Endothelial cell of umbilical vein (primary cell): Measurements from ENCODE around the gene ALOX5. TPM values are rescaled to one million over a fixed set of nuclear protein-coding genes. Genes with fewer than 3 reads are reported as not detected.

Experiments
- BruUV-seq: library from RNA; stranded (reverse); fragments of 400-500 nt; replicated peaks from 2 replicates; lab custom pipeline; 2021; lab: Mats Ljungman, UMichigan
- CTCF ChIA-PET: fragments of 300-600, 350-600 bp; sonication (Branson Sonifier 250); formaldehyde crosslinking; loops from one replicate; lab custom pipeline; 2021; ENCODE audit warnings: antibody characterized with exemption, inconsistent platforms; lab: Charles Lee
- POLR2A ChIA-PET: fragments of 300-600, 350-600 bp; sonication (Branson Sonifier 250); formaldehyde crosslinking; loops from one replicate; lab custom pipeline; 2021; ENCODE audit warnings: antibody characterized with exemption, inconsistent platforms; lab: Charles Lee
- DNase-seq: peaks from one replicate; pipeline ENCODE4 v3.0.0-alpha.2; 2011; ENCODE audit warnings: low read depth, low spot score
- FAIRE-seq: peaks from 2 replicates; lab custom pipeline; 2011; peaks lifted over from hg19 to GRCh38; lab: Jason Lieb, UNC
- H2AFZ ChIP-seq: 2 replicates; pipeline ENCODE4 v1.6.0; 2012; ENCODE audit warnings: low read depth, low read length, control low read depth, inconsistent platforms
- H3K27ac ChIP-seq: 2 replicates; pipeline ENCODE4 v1.5.1; 2011; ENCODE audit warnings: low read depth, mild to moderate bottlenecking, control low read depth, low read length, moderate library complexity; ENCODE audit not compliant: insufficient read depth
- H3K27me3 ChIP-seq, 2 experiments: 2 replicates each; pipeline versions ENCODE4 v1.6.0 to v1.6.1; 2011; ENCODE audit warnings: low read length in 2 of 2, mixed read lengths in 1 of 2; ENCODE audit not compliant: control insufficient read depth in 2 of 2, insufficient read depth in 2 of 2
- H3K36me3 ChIP-seq, 2 experiments: 2 replicates in 1 of 2; 3 replicates in 1 of 2; pipeline ENCODE4 v1.5.1; 2011; ENCODE audit warnings: low read length in 2 of 2, mild to moderate bottlenecking in 1 of 2, moderate library complexity in 1 of 2; ENCODE audit not compliant: control insufficient read depth in 2 of 2, insufficient read depth in 2 of 2; ENCODE audit errors: extremely low read depth in 1 of 2
- H3K4me1 ChIP-seq: 3 replicates; pipeline ENCODE4 v1.5.1; 2011; ENCODE audit warnings: mild to moderate bottlenecking, low read length; ENCODE audit not compliant: control insufficient read depth, insufficient read depth; ENCODE audit errors: extremely low read depth
- H3K4me2 ChIP-seq: 2 replicates; pipeline ENCODE4 v1.6.1; 2011; ENCODE audit warnings: low read length, control low read depth, mixed read lengths; ENCODE audit not compliant: insufficient read depth
- H3K4me3 ChIP-seq, 3 experiments: fragments of 200-600 bp in 1 of 3; sonication (generic), shearing (Covaris generic) in 1 of 3; replicated peaks in 1 of 3; 2 replicates each; pipeline ENCODE4 v1.5.1; 2011 to 2016; ENCODE audit warnings: control low read depth in 3 of 3, low read length in 3 of 3, mild to moderate bottlenecking in 2 of 3, inconsistent platforms in 1 of 3, low read depth in 1 of 3, moderate library complexity in 1 of 3; ENCODE audit not compliant: insufficient read depth in 1 of 3
- H3K79me2 ChIP-seq: 2 replicates; pipeline ENCODE4 v1.6.0; 2012; ENCODE audit warnings: low read length, inconsistent platforms; ENCODE audit not compliant: control insufficient read depth, insufficient read depth
- H3K9ac ChIP-seq: replicated peaks from 2 replicates; pipeline ENCODE3; 2011; ENCODE audit warnings: low read length, control low read depth; ENCODE audit not compliant: insufficient read depth; ENCODE audit errors: extremely low read depth
- H3K9me1 ChIP-seq: replicated peaks from 3 replicates; pipeline ENCODE4 v1.6.0; 2011; ENCODE audit warnings: mild to moderate bottlenecking, low read length; ENCODE audit not compliant: control insufficient read depth, insufficient read depth; ENCODE audit errors: extremely low read depth
- H3K9me3 ChIP-seq: replicated peaks from 2 replicates; pipeline ENCODE4 v1.5.1; 2012; ENCODE audit warnings: low read length, inconsistent platforms; ENCODE audit not compliant: control insufficient read depth, insufficient read depth
- H4K20me1 ChIP-seq: replicated peaks from 2 replicates; pipeline ENCODE3; 2011; ENCODE audit warnings: mild to moderate bottlenecking, low read length; ENCODE audit not compliant: control insufficient read depth, insufficient read depth; ENCODE audit errors: extremely low read depth
- FOS ChIP-seq: IDR thresholded peaks from 2 replicates; pipeline ENCODE4 v1.6.1; 2011; ENCODE audit warnings: mild to moderate bottlenecking, low read length, moderate library complexity, borderline replicate concordance; ENCODE audit not compliant: insufficient read depth
- GATA2 ChIP-seq: IDR thresholded peaks from 2 replicates; pipeline ENCODE4 v1.7.0; 2011; ENCODE audit warnings: low read depth, mild to moderate bottlenecking, moderate library complexity, mixed read lengths, low read length; ENCODE audit not compliant: insufficient read length, insufficient read depth
- JUN ChIP-seq: IDR thresholded peaks from 2 replicates; pipeline ENCODE4 v1.6.1; 2011; ENCODE audit warnings: borderline replicate concordance, low read depth; ENCODE audit not compliant: insufficient read length, insufficient read depth
- MAX ChIP-seq: IDR thresholded peaks from 2 replicates; pipeline ENCODE4 v1.6.1; 2011; ENCODE audit not compliant: insufficient read depth, insufficient read length
- MYC ChIP-seq: IDR thresholded peaks from one replicate; pipeline ENCODE4 v1.6.1; 2011; ENCODE audit warnings: mild to moderate bottlenecking, low read depth, low read length
- POLR2A ChIP-seq: IDR thresholded peaks from 2 replicates; pipeline ENCODE4 v1.6.1; 2012; ENCODE audit warnings: low read depth, mild to moderate bottlenecking, control low read depth, low read length
- dilution Hi-C: fragments of 300-500 bp; cut with MboI; formaldehyde crosslinking; loops from one replicate; pipeline ENCODE4 v1.15.0; 2019; ENCODE audit warnings: low sequenced_read_pairs; ENCODE audit not compliant: extremely low pct_ligation_motif_present
- intact Hi-C: fragments of 100-400 bp; cut with micrococcal nuclease; formaldehyde crosslinking; loops from one replicate; pipeline ENCODE4 v1.10.0; 2022
- polyA plus RNA-seq, 4 experiments: library from polyadenylated mRNA; depleted of rRNA in 3 of 4; stranded (reverse) in 3 of 4; unstranded in 1 of 4; fragments of >200 nt; gene quantifications; 2 replicates each; pipeline versions ENCODE4 v1.2.1 to v1.2.3, GENCODE V29; 2011 to 2012; ENCODE audit warnings: missing spikeins in 1 of 4
- total RNA-seq: library from RNA; stranded (reverse); gene quantifications from 2 replicates; pipeline ENCODE4 v1.2.3, GENCODE V29; 2021
- TF ChIP-seq, protein P1 (sequence below), 2 donors: IDR thresholded peaks; 1 replicate in 1 of 2; 2 replicates in 1 of 2; pipeline ENCODE4 v1.5.1; 2011; ENCODE audit warnings: low read length in 2 of 2, mild to moderate bottlenecking in 2 of 2, moderate library complexity in 2 of 2, control low read depth in 1 of 2, inconsistent platforms in 1 of 2, low read depth in 1 of 2; ENCODE audit not compliant: insufficient read depth in 1 of 2; ENCODE audit errors: extremely low read depth in 1 of 2

Gene ALOX5
- total and polyA plus RNA-seq, 2 donors (not counting 3 experiments of a cell fraction or from before 2014, with no cell fraction given): 0.04 TPM; not detected in 1

DNA sequence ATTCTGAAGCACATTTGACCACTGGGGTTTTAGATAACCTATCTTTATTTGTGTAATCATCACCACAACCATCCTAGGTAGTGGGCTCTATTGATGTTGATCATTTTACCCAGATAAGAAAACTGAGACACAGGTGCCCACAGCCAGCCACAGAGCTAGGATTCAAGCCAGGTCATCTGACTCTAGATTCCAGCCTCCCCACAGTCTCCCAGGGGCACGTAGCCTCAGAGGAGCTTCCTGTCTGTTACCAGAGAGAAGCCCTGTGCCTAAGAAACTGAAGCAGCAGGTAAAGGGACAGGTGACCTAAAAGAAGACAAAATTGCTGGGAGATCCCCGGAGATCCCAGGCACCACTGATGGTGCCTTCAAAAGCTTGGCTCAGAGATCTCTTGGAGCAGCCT, 55.8 kb downstream of the ALOX5 start:
- dilution Hi-C loops: no loop called here
- no TSS peak for BruUV-seq
- no peaks in the 10 kb centered on the region for H3K9me3 ChIP-seq
- POLR2A ChIA-PET: no interaction called here
- H3K9me1 ChIP-seq: no peaks in the 10 kb centered on the region
- H2AFZ ChIP-seq: no peak overlapping the region
- intact Hi-C loops: no loop called here
- no peak for TF ChIP-seq MYC
- TF ChIP-seq POLR2A: no peak
- no peak for TF ChIP-seq FOS
- no peak for TF ChIP-seq JUN
- TF ChIP-seq GATA2: no peak
- TF ChIP-seq, protein P1, sequence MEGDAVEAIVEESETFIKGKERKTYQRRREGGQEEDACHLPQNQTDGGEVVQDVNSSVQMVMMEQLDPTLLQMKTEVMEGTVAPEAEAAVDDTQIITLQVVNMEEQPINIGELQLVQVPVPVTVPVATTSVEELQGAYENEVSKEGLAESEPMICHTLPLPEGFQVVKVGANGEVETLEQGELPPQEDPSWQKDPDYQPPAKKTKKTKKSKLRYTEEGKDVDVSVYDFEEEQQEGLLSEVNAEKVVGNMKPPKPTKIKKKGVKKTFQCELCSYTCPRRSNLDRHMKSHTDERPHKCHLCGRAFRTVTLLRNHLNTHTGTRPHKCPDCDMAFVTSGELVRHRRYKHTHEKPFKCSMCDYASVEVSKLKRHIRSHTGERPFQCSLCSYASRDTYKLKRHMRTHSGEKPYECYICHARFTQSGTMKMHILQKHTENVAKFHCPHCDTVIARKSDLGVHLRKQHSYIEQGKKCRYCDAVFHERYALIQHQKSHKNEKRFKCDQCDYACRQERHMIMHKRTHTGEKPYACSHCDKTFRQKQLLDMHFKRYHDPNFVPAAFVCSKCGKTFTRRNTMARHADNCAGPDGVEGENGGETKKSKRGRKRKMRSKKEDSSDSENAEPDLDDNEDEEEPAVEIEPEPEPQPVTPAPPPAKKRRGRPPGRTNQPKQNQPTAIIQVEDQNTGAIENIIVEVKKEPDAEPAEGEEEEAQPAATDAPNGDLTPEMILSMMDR (IDR thresholded peaks at IDR 0.05; ENCODE audit: extremely low read depth in 1 of 2, insufficient read depth in 1 of 2, low read depth in 1 of 2, low read length in 2 of 2): no peak
- no peak for TF ChIP-seq MAX
- no peak overlapping the region for H3K4me3 ChIP-seq
- no peaks in the 10 kb centered on the region for H4K20me1 ChIP-seq
- DNase-seq (no peak), FAIRE-seq (no peak)
- no peak overlapping the region for H3K4me2 ChIP-seq
- H3K36me3 ChIP-seq: no peaks in the 10 kb centered on the region
- no peak overlapping the region for H3K27ac ChIP-seq
- H3K79me2 ChIP-seq: no peaks in the 10 kb centered on the region
- CTCF ChIA-PET: interaction anchor here (1.2 kb wide), 1 partner anchor 180 kb away, joined by 3 read pairs; no protein-coding TSS in a partner anchor
- peaks cover 5 to 11% of the 10 kb centered on the region in 2 experiments for H3K27me3 ChIP-seq
- no peak overlapping the region for H3K9ac ChIP-seq
- H3K4me1 ChIP-seq: no peaks in the 10 kb centered on the region
